ENCODE results near the gene TRABD. TPM values are rescaled to one million over a fixed set of nuclear protein-coding genes. Genes with fewer than 3 reads are reported as not detected.
"Not testable (repeated sequence)": the region's sequence is repeated elsewhere in the genome, so short reads cannot be mapped to it uniquely, and the experiment has no call there.

TRABD gene
- polyA plus RNA-seq, 1 donor: 41.3 TPM

DNA sequence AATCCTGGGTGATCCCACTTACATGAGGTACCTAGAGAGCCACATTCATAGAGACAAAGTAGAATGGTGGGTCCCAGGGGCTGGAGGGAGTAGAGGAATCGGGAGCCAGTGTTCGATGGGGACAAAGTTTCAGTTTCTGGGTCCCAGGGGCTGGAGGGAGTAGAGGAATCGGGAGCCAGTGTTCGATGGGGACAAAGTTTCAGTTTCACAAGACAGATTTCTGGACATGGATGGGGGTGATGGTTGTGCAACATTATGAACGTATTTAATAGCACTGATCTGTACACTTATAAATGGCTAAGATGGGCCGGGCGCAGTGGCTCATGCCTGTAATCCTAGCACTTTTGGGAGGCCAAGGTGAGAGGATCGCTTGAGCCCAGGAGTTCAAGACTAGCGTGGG, 19.3 kb downstream of the TRABD start:
- peak in 1 of 2 donors; percentile 66 for DNase-seq
- H3K4me1 ChIP-seq (ENCODE audit: control insufficient read depth, insufficient read depth, low read length); H3K9me3 ChIP-seq (ENCODE audit: control insufficient read depth, low read depth, low read length); H3K4me3 ChIP-seq (ENCODE audit: low read length); H3K27ac ChIP-seq (ENCODE audit: low read length); H3K27me3 ChIP-seq (ENCODE audit: control insufficient read depth, insufficient read depth, low read length): not testable (repeated sequence)
- 63% methylated on average over 4 of the region's 9 CpGs for WGBS (ENCODE audit: insufficient coverage, low lambda C conversion rate)
- H3K36me3 ChIP-seq (ENCODE audit: control insufficient read depth, insufficient read depth, low read length): peaks cover 38% of the 10 kb centered on the region

DNA sequence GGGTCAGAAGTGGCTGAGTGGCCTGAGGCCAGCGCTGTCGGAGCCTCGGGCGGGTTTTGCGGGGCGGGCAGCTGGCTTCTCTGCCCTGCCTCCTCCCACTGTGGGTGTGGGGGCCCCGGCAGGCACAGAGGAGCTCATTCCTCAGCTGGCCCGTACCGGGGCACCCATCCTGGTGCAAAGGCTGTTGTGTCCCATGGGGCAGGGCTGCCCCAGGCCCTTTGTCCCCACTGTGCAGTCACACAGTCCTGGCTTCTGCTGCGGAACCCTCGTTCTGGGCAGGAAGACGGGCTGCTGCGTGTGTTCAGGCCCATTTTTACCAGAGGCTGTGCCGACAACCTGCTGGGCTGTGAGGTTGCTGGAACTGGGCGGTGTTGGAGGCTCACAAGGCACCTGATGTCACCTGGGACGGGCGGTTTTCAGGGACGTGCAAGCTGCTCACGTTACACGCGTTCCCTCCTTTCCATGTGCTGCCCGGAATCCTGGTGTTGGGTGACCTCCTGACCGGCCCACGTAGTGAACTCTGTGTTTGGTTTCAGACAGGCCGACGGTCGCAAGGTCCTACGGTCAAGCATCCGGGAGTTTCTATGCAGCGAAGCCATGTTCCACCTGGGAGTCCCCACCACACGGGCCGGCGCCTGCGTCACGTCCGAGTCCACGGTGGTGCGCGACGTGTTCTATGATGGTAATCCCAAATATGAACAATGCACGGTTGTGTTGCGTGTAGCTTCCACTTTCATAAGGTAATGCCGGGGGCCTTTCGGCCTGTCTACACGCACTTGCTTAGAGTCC, 20.3 kb downstream of the TRABD start:
- peaks cover 47% of the 10 kb centered on the region for H3K36me3 ChIP-seq (ENCODE audit: control insufficient read depth, insufficient read depth, low read length)
- DNase-seq: no peak
- no peak overlapping the region for H3K4me3 ChIP-seq (ENCODE audit: low read length)
- no CpG with 5 or more reads among the region's 45 CpGs for WGBS (ENCODE audit: insufficient coverage, low lambda C conversion rate)
- peaks cover 7% of the 10 kb centered on the region for H3K4me1 ChIP-seq (ENCODE audit: control insufficient read depth, insufficient read depth, low read length)
- H3K27me3 ChIP-seq (ENCODE audit: control insufficient read depth, insufficient read depth, low read length): no peaks in the 10 kb centered on the region
- H3K9me3 ChIP-seq (ENCODE audit: control insufficient read depth, low read depth, low read length): peaks cover 2% of the 10 kb centered on the region
- H3K27ac ChIP-seq (ENCODE audit: low read length): no peak overlapping the region

DNA sequence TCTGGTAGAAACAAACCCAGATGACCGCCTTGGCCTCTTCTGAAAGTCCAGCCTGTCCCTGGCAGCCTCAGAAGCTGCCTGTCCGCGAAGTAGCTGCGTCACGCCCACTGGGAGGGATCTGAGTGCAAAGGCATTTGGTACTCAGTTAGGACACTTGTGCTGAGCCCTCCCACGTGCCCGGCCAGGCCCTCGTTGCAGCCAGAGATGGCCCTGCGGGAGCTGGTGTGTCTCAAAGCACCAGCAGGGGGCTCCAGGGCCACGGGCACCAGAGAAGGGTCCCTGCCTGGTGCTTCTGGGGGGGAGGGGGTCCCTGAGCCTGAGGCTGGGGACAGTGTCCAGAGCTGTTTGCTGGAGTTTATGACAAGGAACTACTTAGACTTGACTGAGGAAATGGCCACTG, 20.9 kb downstream of the TRABD start:
- no peak for DNase-seq
- Histone ChIP-seq H3K4me1 (ENCODE audit: control insufficient read depth, insufficient read depth, low read length) (peaks cover 7% of the 10 kb centered on the region), H3K27ac (ENCODE audit: low read length) (no peak overlapping the region), H3K36me3 (ENCODE audit: control insufficient read depth, insufficient read depth, low read length) (peaks cover 51% of the 10 kb centered on the region), H3K4me3 (ENCODE audit: low read length) (no peak overlapping the region), H3K27me3 (ENCODE audit: control insufficient read depth, insufficient read depth, low read length) (no peaks in the 10 kb centered on the region), H3K9me3 (ENCODE audit: control insufficient read depth, low read depth, low read length) (peaks cover 2% of the 10 kb centered on the region)
- no CpG with 5 or more reads among the region's 10 CpGs for WGBS (ENCODE audit: insufficient coverage, low lambda C conversion rate)

DNA sequence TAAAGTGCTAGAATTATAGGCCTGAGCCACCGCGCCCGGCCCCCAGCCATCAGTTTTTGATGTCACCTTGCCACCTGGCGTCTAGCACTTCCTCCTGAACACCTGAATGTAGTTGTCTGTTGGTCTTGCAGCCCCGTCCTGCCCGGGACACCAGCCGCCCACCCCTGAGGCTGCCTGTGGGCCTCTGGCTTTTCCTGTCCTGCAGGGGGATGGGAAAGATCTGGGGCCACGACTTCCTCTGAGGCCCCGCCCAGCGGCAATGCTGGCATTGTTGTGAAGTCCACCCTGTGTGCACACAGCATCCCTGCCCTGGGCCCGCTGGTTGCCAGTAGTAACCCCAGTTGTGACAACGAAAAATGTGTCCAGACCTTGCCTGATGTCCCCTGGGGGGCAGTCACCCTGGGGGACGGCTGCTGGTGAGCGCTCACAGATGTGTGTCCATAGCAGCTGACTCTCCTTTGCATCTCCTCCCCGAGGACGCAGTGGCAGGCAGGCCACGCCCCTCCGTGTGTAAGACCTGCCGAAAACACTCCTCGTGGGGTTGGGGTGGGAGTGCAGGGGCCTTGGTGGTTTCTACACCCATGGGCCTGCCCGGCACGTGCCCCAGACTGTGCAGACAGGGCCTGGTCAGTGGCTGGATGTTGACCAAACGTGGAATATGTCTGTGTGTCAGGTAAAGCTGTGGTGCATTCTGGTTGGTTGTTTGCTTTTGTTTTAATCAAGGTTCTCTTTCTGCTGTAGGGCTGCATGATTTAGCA, 21.8 kb downstream of the TRABD start:
- Histone ChIP-seq H3K4me1 (ENCODE audit: control insufficient read depth, insufficient read depth, low read length) (no peaks in the 10 kb centered on the region), H3K27me3 (ENCODE audit: control insufficient read depth, insufficient read depth, low read length) (no peaks in the 10 kb centered on the region), H3K27ac (ENCODE audit: low read length) (no peak overlapping the region), H3K36me3 (ENCODE audit: control insufficient read depth, insufficient read depth, low read length) (peaks cover 59% of the 10 kb centered on the region), H3K9me3 (ENCODE audit: control insufficient read depth, low read depth, low read length) (peaks cover 2% of the 10 kb centered on the region), H3K4me3 (ENCODE audit: low read length) (no peak overlapping the region)
- no peak for DNase-seq
- WGBS (ENCODE audit: insufficient coverage, low lambda C conversion rate): no CpG with 5 or more reads among the region's 23 CpGs

DNA sequence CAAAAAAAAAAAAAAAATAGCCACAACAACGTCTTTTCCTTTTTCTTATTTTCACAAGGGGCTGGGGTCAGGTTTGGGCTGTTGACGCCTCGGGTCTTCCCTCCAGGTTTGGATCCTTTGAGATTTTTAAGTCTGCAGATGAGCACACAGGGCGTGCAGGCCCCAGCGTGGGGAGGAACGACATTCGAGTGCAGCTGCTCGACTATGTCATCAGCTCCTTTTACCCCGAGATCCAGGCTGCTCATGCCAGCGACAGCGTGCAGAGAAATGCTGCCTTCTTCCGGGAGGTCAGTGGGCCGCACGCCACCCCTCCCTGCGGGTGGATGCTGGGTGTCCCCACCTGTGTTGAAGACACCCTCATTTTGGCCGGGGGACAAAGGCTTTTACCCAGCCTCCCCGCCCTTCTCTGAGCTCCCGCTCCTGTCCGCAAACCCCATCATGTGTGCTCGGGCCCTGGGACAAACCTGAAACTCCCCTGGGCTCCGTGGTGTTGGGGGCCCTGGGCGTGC, 22.8 kb downstream of the TRABD start:
- Histone ChIP-seq H3K9me3 (ENCODE audit: control insufficient read depth, low read depth, low read length) (peaks cover 2% of the 10 kb centered on the region), H3K27me3 (ENCODE audit: control insufficient read depth, insufficient read depth, low read length) (no peaks in the 10 kb centered on the region), H3K27ac (ENCODE audit: low read length) (no peak overlapping the region), H3K4me1 (ENCODE audit: control insufficient read depth, insufficient read depth, low read length) (no peaks in the 10 kb centered on the region), H3K4me3 (ENCODE audit: low read length) (no peak overlapping the region), H3K36me3 (ENCODE audit: control insufficient read depth, insufficient read depth, low read length) (peaks cover 62% of the 10 kb centered on the region)
- 93% methylated on average over 5 of the region's 22 CpGs for WGBS (ENCODE audit: insufficient coverage, low lambda C conversion rate)
- DNase-seq: no peak

DNA sequence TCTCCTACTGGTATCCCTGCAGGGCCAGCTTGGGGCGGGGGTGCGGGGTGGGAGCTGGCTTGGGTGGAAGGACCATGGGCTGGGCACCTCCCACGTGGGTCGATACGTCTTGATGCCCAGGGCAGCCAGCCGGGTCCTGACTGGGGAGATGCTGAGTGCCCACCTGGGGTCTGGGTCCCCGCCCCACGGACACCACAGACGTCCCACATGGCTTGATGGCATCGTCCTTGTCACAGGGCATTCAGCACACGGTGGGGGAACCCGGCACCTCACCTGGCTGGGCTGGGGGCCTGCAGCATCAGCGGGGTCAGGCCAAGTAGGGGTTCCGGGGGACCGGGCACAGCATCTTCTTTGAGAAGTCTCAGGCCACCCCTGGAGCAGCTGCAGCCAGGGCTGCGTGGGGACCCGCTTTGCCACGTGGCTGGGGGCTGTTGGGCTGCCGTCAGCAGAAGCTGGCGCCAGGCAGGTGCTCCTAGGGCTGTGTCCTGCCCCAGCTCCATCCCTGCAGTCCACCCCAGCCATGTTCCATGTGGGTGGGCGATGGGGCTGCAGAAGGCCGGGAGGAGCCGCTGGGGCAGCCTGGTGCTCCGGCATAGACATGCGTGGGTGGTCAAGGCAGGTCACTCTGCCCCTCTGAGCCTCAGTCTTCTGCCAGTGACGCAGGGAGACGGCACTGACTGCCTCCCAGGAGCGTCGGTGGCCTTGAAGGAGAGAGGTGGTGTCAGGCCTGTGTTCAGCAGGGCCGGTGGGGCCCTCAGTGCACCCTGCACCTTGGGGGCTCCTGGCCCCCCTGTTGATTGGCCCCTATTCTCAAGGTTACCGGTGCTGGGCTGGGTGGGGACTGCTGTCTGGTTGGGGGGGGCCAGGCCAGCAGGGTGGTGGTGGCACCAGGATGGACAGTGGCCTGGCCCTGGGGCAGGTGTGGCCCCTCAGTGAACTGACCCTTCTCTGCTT, 23.5 kb downstream of the TRABD start:
- no peak for DNase-seq
- no peaks in the 10 kb centered on the region for H3K27me3 ChIP-seq (ENCODE audit: control insufficient read depth, insufficient read depth, low read length)
- no CpG with 5 or more reads among the region's 31 CpGs for whole genome bisulfite sequencing (ENCODE audit: insufficient coverage, low lambda C conversion rate)
- peaks cover 2% of the 10 kb centered on the region for H3K9me3 ChIP-seq (ENCODE audit: control insufficient read depth, low read depth, low read length)
- peaks cover 67% of the 10 kb centered on the region for H3K36me3 ChIP-seq (ENCODE audit: control insufficient read depth, insufficient read depth, low read length)
- H3K4me1 ChIP-seq (ENCODE audit: control insufficient read depth, insufficient read depth, low read length): no peaks in the 10 kb centered on the region
- H3K27ac ChIP-seq (ENCODE audit: low read length): no peak overlapping the region
- H3K4me3 ChIP-seq (ENCODE audit: low read length): no peak overlapping the region

DNA sequence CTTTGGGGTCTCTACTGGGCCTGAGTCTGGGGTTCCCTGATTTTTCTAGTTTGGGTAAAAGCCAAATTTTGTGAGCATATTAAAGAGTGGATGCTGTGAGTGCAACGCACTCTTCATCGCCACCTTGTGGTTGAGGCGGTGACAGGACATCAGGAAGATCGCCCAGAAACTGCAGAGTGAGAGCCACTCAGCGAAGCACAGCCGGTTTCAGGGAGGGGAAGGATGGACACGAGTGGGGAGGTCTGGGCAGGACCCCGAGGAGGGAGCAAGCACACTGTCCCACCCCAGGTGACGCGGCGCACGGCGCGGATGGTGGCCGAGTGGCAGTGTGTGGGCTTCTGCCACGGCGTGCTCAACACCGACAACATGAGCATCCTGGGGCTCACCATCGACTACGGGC, 24.2 kb downstream of the TRABD start:
- Histone ChIP-seq H3K36me3 (ENCODE audit: control insufficient read depth, insufficient read depth, low read length) (peaks cover 71% of the 10 kb centered on the region), H3K4me3 (ENCODE audit: low read length) (no peak overlapping the region), H3K27ac (ENCODE audit: low read length) (no peak overlapping the region), H3K9me3 (ENCODE audit: control insufficient read depth, low read depth, low read length) (peaks cover 2% of the 10 kb centered on the region), H3K27me3 (ENCODE audit: control insufficient read depth, insufficient read depth, low read length) (no peaks in the 10 kb centered on the region), H3K4me1 (ENCODE audit: control insufficient read depth, insufficient read depth, low read length) (no peaks in the 10 kb centered on the region)
- DNase-seq: no peak
- WGBS (ENCODE audit: insufficient coverage, low lambda C conversion rate): 30% methylated on average over 2 of the region's 20 CpGs

DNA sequence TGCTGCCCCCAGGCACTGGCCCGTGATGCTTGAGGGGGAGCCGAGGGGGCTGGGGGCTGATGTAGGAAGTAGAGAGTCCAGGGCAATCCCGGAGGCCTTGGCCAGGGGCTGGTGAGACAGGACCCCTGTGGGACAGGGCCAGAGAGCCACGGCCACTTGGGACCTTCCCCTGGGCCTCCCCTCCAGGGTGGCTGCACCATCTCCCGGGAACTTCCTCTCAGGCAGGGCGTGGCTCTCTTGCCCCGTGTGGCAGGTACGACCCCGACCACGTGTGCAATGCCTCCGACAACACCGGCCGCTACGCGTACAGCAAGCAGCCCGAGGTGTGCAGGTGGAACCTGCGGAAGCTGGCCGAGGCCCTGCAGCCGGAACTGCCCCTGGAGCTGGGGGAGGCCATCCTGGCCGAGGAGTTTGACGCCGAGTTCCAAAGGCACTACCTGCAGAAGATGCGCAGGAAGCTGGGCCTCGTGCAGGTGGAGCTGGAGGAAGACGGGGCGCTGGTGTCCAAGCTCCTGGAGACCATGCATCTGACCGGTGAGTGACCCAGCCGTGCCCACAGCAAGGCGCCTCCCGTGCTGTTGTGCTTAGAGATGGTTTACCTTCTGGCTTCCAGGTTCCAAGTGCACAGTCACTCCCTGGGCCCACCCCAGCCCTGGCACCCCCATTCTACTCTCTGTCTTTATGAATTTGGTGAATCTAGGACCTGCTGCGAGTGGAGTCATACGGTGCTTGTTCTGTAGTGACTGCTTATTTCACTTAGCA, 24.8 kb downstream of the TRABD start:
- Histone ChIP-seq H3K4me1 (ENCODE audit: control insufficient read depth, insufficient read depth, low read length) (no peaks in the 10 kb centered on the region), H3K9me3 (ENCODE audit: control insufficient read depth, low read depth, low read length) (peaks cover 2% of the 10 kb centered on the region), H3K27me3 (ENCODE audit: control insufficient read depth, insufficient read depth, low read length) (no peaks in the 10 kb centered on the region), H3K4me3 (ENCODE audit: low read length) (no peak overlapping the region), H3K36me3 (ENCODE audit: control insufficient read depth, insufficient read depth, low read length) (peaks cover 76% of the 10 kb centered on the region), H3K27ac (ENCODE audit: low read length) (no peak overlapping the region)
- no CpG with 5 or more reads among the region's 32 CpGs for WGBS (ENCODE audit: insufficient coverage, low lambda C conversion rate)
- no peak for DNase-seq

DNA sequence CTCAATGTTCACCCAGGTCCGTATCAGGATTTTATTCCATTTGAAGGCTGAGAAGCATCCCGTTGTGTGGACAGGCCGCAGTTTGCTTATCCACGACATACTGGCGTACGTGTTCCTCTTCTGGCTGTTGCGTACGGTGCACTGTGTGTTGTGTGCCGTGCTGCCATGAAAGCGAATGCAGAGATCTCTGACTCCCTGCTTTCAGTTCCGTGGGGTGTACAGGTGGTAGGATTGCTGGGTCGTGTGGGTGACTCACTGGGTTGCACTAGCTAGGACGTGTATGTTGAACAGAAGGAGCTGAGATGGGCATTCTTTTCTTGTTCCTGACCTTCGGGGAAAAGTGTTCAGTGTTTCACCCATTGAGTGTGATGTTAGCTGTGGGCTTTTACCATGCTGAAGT, 25.4 kb downstream of the TRABD start:
- H3K9me3 ChIP-seq (ENCODE audit: control insufficient read depth, low read depth, low read length): peaks cover 2% of the 10 kb centered on the region

More for the DNA sequence above, 25.4 kb downstream of the TRABD start:
- DNase-seq: no peak
- Histone ChIP-seq H3K27me3 (ENCODE audit: control insufficient read depth, insufficient read depth, low read length) (no peaks in the 10 kb centered on the region), H3K4me1 (ENCODE audit: control insufficient read depth, insufficient read depth, low read length) (no peaks in the 10 kb centered on the region), H3K4me3 (ENCODE audit: low read length) (no peak overlapping the region), H3K36me3 (ENCODE audit: control insufficient read depth, insufficient read depth, low read length) (peaks cover 78% of the 10 kb centered on the region), H3K27ac (ENCODE audit: low read length) (no peak overlapping the region)
- no CpG with 5 or more reads among the region's 14 CpGs for WGBS (ENCODE audit: insufficient coverage, low lambda C conversion rate)
